Liver (tissue), 9 donors: ENCODE measurements around the gene PRDM10. TPM values are rescaled to one million over a fixed set of nuclear protein-coding genes. Genes with fewer than 3 reads are reported as not detected.

Source experiments
- DNase-seq: peaks from one replicate; pipeline ENCODE4 v3.0.0-alpha.2; 2017; ENCODE audit warnings: low spot score
- H3K27ac ChIP-seq, 2 donors: one replicate each; pipeline ENCODE4 v1.7.0; 2013; ENCODE audit warnings: inconsistent platforms in 2 of 2, low read length in 2 of 2, control low read depth in 1 of 2, low read depth in 1 of 2, mild to moderate bottlenecking in 1 of 2
- H3K27me3 ChIP-seq, 4 donors: one replicate each; pipeline versions ENCODE4 v1.6.1 to v1.7.0; 2013; ENCODE audit warnings: low read length in 3 of 4, inconsistent platforms in 1 of 4, mild to moderate bottlenecking in 1 of 4, moderate library complexity in 1 of 4; ENCODE audit not compliant: control insufficient read depth in 4 of 4, insufficient read depth in 4 of 4
- H3K36me3 ChIP-seq, 4 donors: one replicate each; pipeline versions ENCODE4 v1.6.1 to v1.7.0; 2013; ENCODE audit warnings: low read length in 3 of 4, mild to moderate bottlenecking in 3 of 4, low read depth in 1 of 4, moderate library complexity in 1 of 4; ENCODE audit not compliant: control insufficient read depth in 4 of 4, insufficient read depth in 3 of 4
- H3K4me1 ChIP-seq, 4 donors: one replicate each; pipeline versions ENCODE4 v1.6.1 to v1.7.0; 2013; ENCODE audit warnings: low read length in 3 of 4, mild to moderate bottlenecking in 3 of 4, moderate library complexity in 1 of 4; ENCODE audit not compliant: control insufficient read depth in 4 of 4, insufficient read depth in 4 of 4
- H3K4me3 ChIP-seq, 3 donors: one replicate each; pipeline versions ENCODE4 v1.6.1 to v1.7.0; 2013; ENCODE audit warnings: low read length in 3 of 3, control low read depth in 1 of 3, low read depth in 1 of 3, mild to moderate bottlenecking in 1 of 3
- H3K9ac ChIP-seq, 2 donors: one replicate each; pipeline ENCODE4 v1.7.0; 2013; ENCODE audit warnings: low read length in 2 of 2, mild to moderate bottlenecking in 2 of 2, moderate library complexity in 2 of 2, control low read depth in 1 of 2, low read depth in 1 of 2
- H3K9me3 ChIP-seq, 4 donors: one replicate each; pipeline versions ENCODE4 v1.6.1 to v1.7.0; 2013; ENCODE audit warnings: low read length in 3 of 4; ENCODE audit not compliant: control insufficient read depth in 4 of 4
- EGR1 ChIP-seq, 2 donors: IDR thresholded peaks; 2 replicates each; pipeline ENCODE4 v1.6.1; 2016 to 2018; ENCODE audit warnings: antibody characterized with exemption in 2 of 2, low read depth in 2 of 2
- FOXA1 ChIP-seq: IDR thresholded peaks from 2 replicates; pipeline ENCODE4 v1.6.1; 2016; ENCODE audit warnings: antibody characterized with exemption
- FOXA2 ChIP-seq: IDR thresholded peaks from 2 replicates; pipeline ENCODE4 v1.6.1; 2016; ENCODE audit warnings: antibody characterized with exemption
- GABPA ChIP-seq, 2 donors: IDR thresholded peaks in 1 of 2; conservative IDR thresholded peaks in 1 of 2; 2 replicates each; pipeline ENCODE4 v1.6.1; 2016; ENCODE audit warnings: antibody characterized with exemption in 2 of 2, mild to moderate bottlenecking in 1 of 2, moderate library complexity in 1 of 2
- HNF4A ChIP-seq, 2 donors: conservative IDR thresholded peaks; 2 replicates each; pipeline ENCODE4 v1.6.1; 2016; ENCODE audit warnings: antibody characterized with exemption in 2 of 2, mild to moderate bottlenecking in 2 of 2
- HNF4G ChIP-seq: IDR thresholded peaks from 2 replicates; pipeline ENCODE4 v1.6.1; 2016; ENCODE audit warnings: antibody characterized with exemption
- JUND ChIP-seq, 2 donors: IDR thresholded peaks; 2 replicates each; pipeline ENCODE4 v1.6.1; 2016; ENCODE audit warnings: antibody characterized with exemption in 2 of 2
- NR2F2 ChIP-seq: IDR thresholded peaks from 2 replicates; pipeline ENCODE4 v1.6.1; 2016; ENCODE audit warnings: antibody characterized with exemption
- RAD21 ChIP-seq, 2 donors: IDR thresholded peaks; 2 replicates each; pipeline ENCODE4 v1.6.1; 2016; ENCODE audit warnings: antibody characterized with exemption in 2 of 2, mild to moderate bottlenecking in 2 of 2
- RXRA ChIP-seq, 2 donors: IDR thresholded peaks; 2 replicates each; pipeline ENCODE4 v1.6.1; 2017 to 2018; ENCODE audit warnings: antibody characterized with exemption in 2 of 2, mild to moderate bottlenecking in 1 of 2
- SP1 ChIP-seq: IDR thresholded peaks from 2 replicates; pipeline ENCODE4 v1.6.1; 2018; ENCODE audit warnings: antibody characterized with exemption, mild to moderate bottlenecking
- TAF1 ChIP-seq: conservative IDR thresholded peaks from 2 replicates; pipeline ENCODE4 v1.6.1; 2016; ENCODE audit warnings: antibody characterized with exemption, mild to moderate bottlenecking
- YY1 ChIP-seq: IDR thresholded peaks from 2 replicates; pipeline ENCODE4 v1.6.1; 2016; ENCODE audit warnings: antibody characterized with exemption, mild to moderate bottlenecking
- WGBS: extraction: QIAGEN DNeasy Blood & Tissue Kit; methylation state at CpG from one replicate; pipeline ENCODE4 v1.1.7; 2013; 5-methylcytosine and 5-hydroxymethylcytosine counted together
- polyA plus RNA-seq, 2 donors: library from polyadenylated mRNA; stranded (reverse) in 1 of 2; unstranded in 1 of 2; fragments of 200-250 nt in 1 of 2; fragments of >200 nt in 1 of 2; fragmentation: Nextera tagmentation in 1 of 2; extraction: Ambion mirVana in 1 of 2; gene quantifications; one replicate each; pipeline versions ENCODE4 v1.2.1 to v1.2.3, GENCODE V29; 2013 to 2015
- total RNA-seq, 2 donors: library from RNA; depleted of rRNA; stranded (reverse); fragments of >200 nt; gene quantifications; one replicate each; pipeline ENCODE4 v1.2.3, GENCODE V29; 2014
- TF ChIP-seq, protein P1 (sequence below): fragments of 150-350 bp; IDR thresholded peaks from 2 replicates; pipeline ENCODE4 v1.5.1; 2017; ENCODE audit warnings: improper control_type of control experiment, low read depth, low read length; ENCODE audit not compliant: missing input control
- TF ChIP-seq, protein P2 (sequence below): IDR thresholded peaks from 2 replicates; pipeline ENCODE4 v1.6.1; 2016; ENCODE audit warnings: antibody characterized with exemption
- TF ChIP-seq, protein P3 (sequence below): IDR thresholded peaks from 2 replicates; pipeline ENCODE4 v1.6.1; 2016; ENCODE audit warnings: antibody characterized with exemption
- TF ChIP-seq, protein P4 (sequence below): IDR thresholded peaks from 2 replicates; pipeline ENCODE4 v1.6.1; 2016; ENCODE audit warnings: antibody characterized with exemption
- donor health status: healthy.
- donor health status: healthy.
- donor health status: healthy.
- donor health status: healthy.
- donor health status: healthy.

Gene PRDM10
- total and polyA plus RNA-seq, 4 donors: 1.4 to 7.2 (median 3.9) TPM

DNA sequence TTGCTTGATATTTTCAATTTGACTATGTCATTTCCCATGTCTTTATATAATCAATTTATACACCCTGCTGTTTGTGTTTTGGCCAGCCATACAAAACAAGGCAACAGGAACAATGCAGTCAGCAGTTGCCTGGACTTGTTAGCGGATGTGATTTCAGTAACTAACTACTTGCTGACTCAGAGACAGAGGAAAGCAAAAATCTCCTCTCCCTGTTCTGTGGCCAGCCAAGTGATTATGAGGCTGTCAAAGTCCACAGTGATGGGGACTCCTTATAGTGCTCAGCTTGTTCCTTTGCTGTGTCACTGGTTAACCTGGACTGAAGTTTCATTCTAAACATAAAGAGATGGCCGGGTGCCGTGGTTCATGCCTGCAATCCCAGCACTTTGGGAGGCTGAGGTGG lies 34.4 kb upstream of the PRDM10 start (continued):
- TF ChIP-seq, protein P1, sequence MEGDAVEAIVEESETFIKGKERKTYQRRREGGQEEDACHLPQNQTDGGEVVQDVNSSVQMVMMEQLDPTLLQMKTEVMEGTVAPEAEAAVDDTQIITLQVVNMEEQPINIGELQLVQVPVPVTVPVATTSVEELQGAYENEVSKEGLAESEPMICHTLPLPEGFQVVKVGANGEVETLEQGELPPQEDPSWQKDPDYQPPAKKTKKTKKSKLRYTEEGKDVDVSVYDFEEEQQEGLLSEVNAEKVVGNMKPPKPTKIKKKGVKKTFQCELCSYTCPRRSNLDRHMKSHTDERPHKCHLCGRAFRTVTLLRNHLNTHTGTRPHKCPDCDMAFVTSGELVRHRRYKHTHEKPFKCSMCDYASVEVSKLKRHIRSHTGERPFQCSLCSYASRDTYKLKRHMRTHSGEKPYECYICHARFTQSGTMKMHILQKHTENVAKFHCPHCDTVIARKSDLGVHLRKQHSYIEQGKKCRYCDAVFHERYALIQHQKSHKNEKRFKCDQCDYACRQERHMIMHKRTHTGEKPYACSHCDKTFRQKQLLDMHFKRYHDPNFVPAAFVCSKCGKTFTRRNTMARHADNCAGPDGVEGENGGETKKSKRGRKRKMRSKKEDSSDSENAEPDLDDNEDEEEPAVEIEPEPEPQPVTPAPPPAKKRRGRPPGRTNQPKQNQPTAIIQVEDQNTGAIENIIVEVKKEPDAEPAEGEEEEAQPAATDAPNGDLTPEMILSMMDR: no peak
- no peak for TF ChIP-seq HNF4A (conservative IDR thresholded peaks at IDR 0.05)
- no peak for TF ChIP-seq GABPA (IDR thresholded peaks at IDR 0.05 in 1 of 2, conservative IDR thresholded peaks at IDR 0.05 in 1 of 2)
- no peak for TF ChIP-seq TAF1
- TF ChIP-seq RXRA (IDR thresholded peaks at IDR 0.05): no peak
- no peak for TF ChIP-seq FOXA1
- TF ChIP-seq RAD21 (IDR thresholded peaks at IDR 0.05): no peak
- TF ChIP-seq YY1: no peak

DNA sequence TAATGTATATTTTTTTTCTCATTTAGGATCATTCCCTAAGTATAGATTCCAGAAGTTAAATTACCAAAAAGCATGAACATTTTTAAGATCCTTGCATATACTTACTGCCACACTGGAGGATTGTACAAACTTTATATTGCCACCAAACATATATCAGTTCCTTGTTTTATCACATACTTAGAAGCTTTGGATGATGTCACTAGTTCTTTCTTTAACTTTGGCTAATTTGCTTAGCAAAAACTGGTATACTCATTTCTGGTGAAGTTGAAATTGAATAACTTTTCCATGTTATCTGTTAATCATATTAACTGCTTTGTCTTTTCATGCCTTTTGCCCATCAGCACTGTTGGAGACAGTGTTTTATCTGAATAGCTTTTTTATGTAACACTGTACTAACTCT lies 31.6 kb upstream of the PRDM10 start:
- TF ChIP-seq RAD21 (IDR thresholded peaks at IDR 0.05) (no peak), RXRA (IDR thresholded peaks at IDR 0.05) (no peak), HNF4G (no peak), GABPA (IDR thresholded peaks at IDR 0.05 in 1 of 2, conservative IDR thresholded peaks at IDR 0.05 in 1 of 2) (no peak), NR2F2 (no peak), JUND (IDR thresholded peaks at IDR 0.05) (no peak), SP1 (no peak), HNF4A (conservative IDR thresholded peaks at IDR 0.05) (no peak), FOXA1 (no peak)
- TF ChIP-seq, protein P2, sequence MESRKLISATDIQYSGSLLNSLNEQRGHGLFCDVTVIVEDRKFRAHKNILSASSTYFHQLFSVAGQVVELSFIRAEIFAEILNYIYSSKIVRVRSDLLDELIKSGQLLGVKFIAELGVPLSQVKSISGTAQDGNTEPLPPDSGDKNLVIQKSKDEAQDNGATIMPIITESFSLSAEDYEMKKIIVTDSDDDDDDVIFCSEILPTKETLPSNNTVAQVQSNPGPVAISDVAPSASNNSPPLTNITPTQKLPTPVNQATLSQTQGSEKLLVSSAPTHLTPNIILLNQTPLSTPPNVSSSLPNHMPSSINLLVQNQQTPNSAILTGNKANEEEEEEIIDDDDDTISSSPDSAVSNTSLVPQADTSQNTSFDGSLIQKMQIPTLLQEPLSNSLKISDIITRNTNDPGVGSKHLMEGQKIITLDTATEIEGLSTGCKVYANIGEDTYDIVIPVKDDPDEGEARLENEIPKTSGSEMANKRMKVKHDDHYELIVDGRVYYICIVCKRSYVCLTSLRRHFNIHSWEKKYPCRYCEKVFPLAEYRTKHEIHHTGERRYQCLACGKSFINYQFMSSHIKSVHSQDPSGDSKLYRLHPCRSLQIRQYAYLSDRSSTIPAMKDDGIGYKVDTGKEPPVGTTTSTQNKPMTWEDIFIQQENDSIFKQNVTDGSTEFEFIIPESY: no peak
- TF ChIP-seq, protein P1: no peak
- TF ChIP-seq, protein P3, sequence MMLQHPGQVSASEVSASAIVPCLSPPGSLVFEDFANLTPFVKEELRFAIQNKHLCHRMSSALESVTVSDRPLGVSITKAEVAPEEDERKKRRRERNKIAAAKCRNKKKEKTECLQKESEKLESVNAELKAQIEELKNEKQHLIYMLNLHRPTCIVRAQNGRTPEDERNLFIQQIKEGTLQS: no peak
- no peaks in the 10 kb centered on the region for H3K4me1 ChIP-seq
- H3K9me3 ChIP-seq: no peaks in the 10 kb centered on the region
- no peak overlapping the region for H3K27ac ChIP-seq
- H3K4me3 ChIP-seq: no peak overlapping the region
- no peak overlapping the region for H3K9ac ChIP-seq
- DNase-seq: no peak
- H3K27me3 ChIP-seq: no peaks in the 10 kb centered on the region
- no peaks in the 10 kb centered on the region for H3K36me3 ChIP-seq

DNA sequence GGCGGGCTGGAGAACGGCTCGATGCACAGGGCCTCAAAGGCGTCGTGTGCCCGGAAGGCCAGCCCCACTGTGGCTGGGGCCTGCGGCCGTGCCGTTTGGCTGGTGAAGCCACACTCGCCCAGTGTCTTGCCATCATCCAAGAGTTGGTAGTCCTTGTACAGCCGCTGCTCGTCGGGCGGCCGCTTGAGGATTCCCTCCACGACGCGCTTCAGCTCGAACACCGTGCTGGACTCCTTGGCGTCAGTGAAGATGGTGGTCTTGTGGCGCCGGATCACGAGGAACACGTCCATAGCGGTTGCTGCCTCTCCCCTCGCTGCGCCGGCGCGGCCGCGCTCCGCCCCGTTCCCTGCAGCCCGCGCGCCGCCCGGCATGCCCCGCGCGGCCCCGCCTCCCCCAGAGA lies 30.3 kb upstream of the PRDM10 start:
- Histone ChIP-seq H3K27me3 (no peaks in the 10 kb centered on the region), H3K9me3 (no peaks in the 10 kb centered on the region), H3K4me1 (no peaks in the 10 kb centered on the region), H3K27ac (no peak overlapping the region), H3K9ac (no peak overlapping the region), H3K4me3 (no peak overlapping the region), H3K36me3 (no peaks in the 10 kb centered on the region)
- 87% methylated on average over 44 of the region's 44 CpGs for WGBS
- no peak for DNase-seq
- TF ChIP-seq, protein P2: no peak
- TF ChIP-seq FOXA1 (no peak), EGR1 (IDR thresholded peaks at IDR 0.05; ENCODE audit: low read depth in 2 of 2) (no peak), RXRA (IDR thresholded peaks at IDR 0.05) (no peak), GABPA (IDR thresholded peaks at IDR 0.05 in 1 of 2, conservative IDR thresholded peaks at IDR 0.05 in 1 of 2) (no peak), NR2F2 (no peak), HNF4G (no peak), FOXA2 (no peak), SP1 (no peak), HNF4A (conservative IDR thresholded peaks at IDR 0.05) (no peak), YY1 (no peak), TAF1 (no peak), JUND (IDR thresholded peaks at IDR 0.05) (no peak), RAD21 (IDR thresholded peaks at IDR 0.05) (no peak)
- TF ChIP-seq, protein P4, sequence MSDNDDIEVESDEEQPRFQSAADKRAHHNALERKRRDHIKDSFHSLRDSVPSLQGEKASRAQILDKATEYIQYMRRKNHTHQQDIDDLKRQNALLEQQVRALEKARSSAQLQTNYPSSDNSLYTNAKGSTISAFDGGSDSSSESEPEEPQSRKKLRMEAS: no peak
- TF ChIP-seq, protein P3: no peak
